Testis (tissue), 2 donors: ENCODE results near the gene SKIC2.

Source experiments
- POLR2A ChIP-seq: fragments of 450-650 bp; IDR thresholded peaks from one replicate; pipeline ENCODE4 v1.6.1; 2017; ENCODE audit warnings: antibody characterized with exemption, mild to moderate bottlenecking, moderate library complexity
- TF ChIP-seq, protein P1 (sequence below), 3 experiments: fragments of 450-650 bp in 2 of 3; fragments of 200-600 bp in 1 of 3; sonication (generic) in 1 of 3; IDR thresholded peaks; one replicate each; pipeline ENCODE4 v1.5.1; 2016 to 2019; ENCODE audit warnings: antibody characterized with exemption in 3 of 3, mild to moderate bottlenecking in 2 of 3, moderate library complexity in 1 of 3

DNA sequence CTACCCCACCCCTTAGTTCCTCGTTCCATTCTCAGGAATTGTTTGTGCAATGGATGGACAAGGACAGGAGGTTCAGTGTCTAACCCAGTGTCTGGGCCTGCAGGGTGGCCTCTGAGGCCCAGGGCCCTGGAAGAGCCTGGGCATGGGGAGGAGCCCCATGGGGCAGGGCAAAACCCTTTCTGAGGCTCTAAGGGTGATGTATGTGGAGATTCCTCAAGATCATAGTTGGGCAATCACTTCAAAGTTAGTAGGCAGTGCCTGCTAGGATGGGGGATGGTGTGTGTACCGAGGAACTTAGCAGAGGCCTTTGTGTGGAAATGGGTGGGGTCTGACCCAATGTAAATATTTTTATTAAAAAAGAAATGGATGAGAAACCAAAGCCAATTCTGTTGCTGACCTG, 38.2 kb upstream of the SKIC2 start:
- TF ChIP-seq, protein P1, sequence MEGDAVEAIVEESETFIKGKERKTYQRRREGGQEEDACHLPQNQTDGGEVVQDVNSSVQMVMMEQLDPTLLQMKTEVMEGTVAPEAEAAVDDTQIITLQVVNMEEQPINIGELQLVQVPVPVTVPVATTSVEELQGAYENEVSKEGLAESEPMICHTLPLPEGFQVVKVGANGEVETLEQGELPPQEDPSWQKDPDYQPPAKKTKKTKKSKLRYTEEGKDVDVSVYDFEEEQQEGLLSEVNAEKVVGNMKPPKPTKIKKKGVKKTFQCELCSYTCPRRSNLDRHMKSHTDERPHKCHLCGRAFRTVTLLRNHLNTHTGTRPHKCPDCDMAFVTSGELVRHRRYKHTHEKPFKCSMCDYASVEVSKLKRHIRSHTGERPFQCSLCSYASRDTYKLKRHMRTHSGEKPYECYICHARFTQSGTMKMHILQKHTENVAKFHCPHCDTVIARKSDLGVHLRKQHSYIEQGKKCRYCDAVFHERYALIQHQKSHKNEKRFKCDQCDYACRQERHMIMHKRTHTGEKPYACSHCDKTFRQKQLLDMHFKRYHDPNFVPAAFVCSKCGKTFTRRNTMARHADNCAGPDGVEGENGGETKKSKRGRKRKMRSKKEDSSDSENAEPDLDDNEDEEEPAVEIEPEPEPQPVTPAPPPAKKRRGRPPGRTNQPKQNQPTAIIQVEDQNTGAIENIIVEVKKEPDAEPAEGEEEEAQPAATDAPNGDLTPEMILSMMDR (IDR thresholded peaks at IDR 0.05), result no peak
- no peak for TF ChIP-seq POLR2A
